Right atrium auricular region (tissue), 2 donors: ENCODE measurements around the gene DOCK2. TPM values are rescaled to one million over a fixed set of nuclear protein-coding genes. Genes with fewer than 3 reads are reported as not detected.
"Not testable (repeated sequence)": the region's sequence is repeated elsewhere in the genome, so short reads cannot be mapped to it uniquely, and the experiment has no call there.

Experiments
- DNase-seq: peaks from one replicate; pipeline ENCODE4 v3.0.0-alpha.2; 2019; ENCODE audit warnings: low spot score
- H3K27ac ChIP-seq, 2 donors: fragments of 200-600 bp; sonication (generic); 1 replicate in 1 of 2; 2 replicates in 1 of 2; pipeline ENCODE4 v1.5.1; 2016 to 2019
- H3K27me3 ChIP-seq, 2 donors: fragments of 200-600 bp; sonication (generic); one replicate each; pipeline versions ENCODE4 v1.5.1 to v1.6.0; 2017 to 2019
- H3K36me3 ChIP-seq: fragments of 200-600 bp; sonication (generic); one replicate; pipeline ENCODE4 v1.5.1; 2016
- H3K4me1 ChIP-seq, 2 donors: fragments of 200-600 bp; sonication (generic); one replicate each; pipeline versions ENCODE4 v1.5.1 to v1.6.0; 2017 to 2019
- H3K4me3 ChIP-seq, 2 donors: fragments of 200-600 bp; sonication (generic); 1 replicate in 1 of 2; 2 replicates in 1 of 2; pipeline ENCODE4 v1.5.1; 2017 to 2019; ENCODE audit warnings: mild to moderate bottlenecking in 1 of 2, moderate library complexity in 1 of 2
- H3K9me3 ChIP-seq, 2 donors: fragments of 200-600 bp; sonication (generic); one replicate each; pipeline ENCODE4 v1.5.1; 2019
- total RNA-seq, 2 donors: library from RNA; depleted of rRNA; stranded (reverse); fragments of >200 nt; gene quantifications; one replicate each; pipeline ENCODE4 v1.1.0, GENCODE V29; 2016
- TF ChIP-seq, protein P1 (sequence below), 2 donors: fragments of 200-600 bp; sonication (generic); IDR thresholded peaks; one replicate each; pipeline ENCODE4 v1.5.1; 2019; ENCODE audit warnings: antibody characterized with exemption in 2 of 2

DOCK2 gene
- total RNA-seq, 2 donors from 2014 or later = 3.7 to 5.4 TPM

DNA sequence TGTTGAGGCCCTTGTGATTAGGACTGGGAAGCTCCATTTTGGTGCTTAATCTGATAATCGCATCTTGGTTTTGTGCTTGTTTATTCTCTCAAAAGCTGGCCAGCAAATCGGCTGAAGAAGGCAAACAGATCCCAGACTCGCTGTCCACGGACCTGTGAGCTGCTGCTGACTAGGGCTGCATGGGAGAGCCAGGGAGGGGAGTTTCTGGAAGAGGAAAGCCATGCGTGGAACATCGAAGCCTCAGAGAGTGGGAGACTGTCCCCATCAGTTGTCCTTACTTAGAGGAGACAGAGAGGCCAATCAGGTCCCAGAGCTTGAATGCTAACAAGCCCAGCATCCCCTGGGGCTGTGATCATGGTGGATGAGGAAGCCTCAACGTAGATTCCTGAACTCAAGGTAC lies 445.6 kb downstream of the DOCK2 start:
- Histone ChIP-seq H3K9me3 (no peaks in the 10 kb centered on the region), H3K4me3 (no peak overlapping the region), H3K36me3 (no peaks in the 10 kb centered on the region), H3K27ac (no peak overlapping the region), H3K27me3 (no peaks in the 10 kb centered on the region), H3K4me1 (no peaks in the 10 kb centered on the region)
- DNase-seq = no peak
- TF ChIP-seq, protein P1, sequence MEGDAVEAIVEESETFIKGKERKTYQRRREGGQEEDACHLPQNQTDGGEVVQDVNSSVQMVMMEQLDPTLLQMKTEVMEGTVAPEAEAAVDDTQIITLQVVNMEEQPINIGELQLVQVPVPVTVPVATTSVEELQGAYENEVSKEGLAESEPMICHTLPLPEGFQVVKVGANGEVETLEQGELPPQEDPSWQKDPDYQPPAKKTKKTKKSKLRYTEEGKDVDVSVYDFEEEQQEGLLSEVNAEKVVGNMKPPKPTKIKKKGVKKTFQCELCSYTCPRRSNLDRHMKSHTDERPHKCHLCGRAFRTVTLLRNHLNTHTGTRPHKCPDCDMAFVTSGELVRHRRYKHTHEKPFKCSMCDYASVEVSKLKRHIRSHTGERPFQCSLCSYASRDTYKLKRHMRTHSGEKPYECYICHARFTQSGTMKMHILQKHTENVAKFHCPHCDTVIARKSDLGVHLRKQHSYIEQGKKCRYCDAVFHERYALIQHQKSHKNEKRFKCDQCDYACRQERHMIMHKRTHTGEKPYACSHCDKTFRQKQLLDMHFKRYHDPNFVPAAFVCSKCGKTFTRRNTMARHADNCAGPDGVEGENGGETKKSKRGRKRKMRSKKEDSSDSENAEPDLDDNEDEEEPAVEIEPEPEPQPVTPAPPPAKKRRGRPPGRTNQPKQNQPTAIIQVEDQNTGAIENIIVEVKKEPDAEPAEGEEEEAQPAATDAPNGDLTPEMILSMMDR (IDR thresholded peaks at IDR 0.05) = no peak

DNA sequence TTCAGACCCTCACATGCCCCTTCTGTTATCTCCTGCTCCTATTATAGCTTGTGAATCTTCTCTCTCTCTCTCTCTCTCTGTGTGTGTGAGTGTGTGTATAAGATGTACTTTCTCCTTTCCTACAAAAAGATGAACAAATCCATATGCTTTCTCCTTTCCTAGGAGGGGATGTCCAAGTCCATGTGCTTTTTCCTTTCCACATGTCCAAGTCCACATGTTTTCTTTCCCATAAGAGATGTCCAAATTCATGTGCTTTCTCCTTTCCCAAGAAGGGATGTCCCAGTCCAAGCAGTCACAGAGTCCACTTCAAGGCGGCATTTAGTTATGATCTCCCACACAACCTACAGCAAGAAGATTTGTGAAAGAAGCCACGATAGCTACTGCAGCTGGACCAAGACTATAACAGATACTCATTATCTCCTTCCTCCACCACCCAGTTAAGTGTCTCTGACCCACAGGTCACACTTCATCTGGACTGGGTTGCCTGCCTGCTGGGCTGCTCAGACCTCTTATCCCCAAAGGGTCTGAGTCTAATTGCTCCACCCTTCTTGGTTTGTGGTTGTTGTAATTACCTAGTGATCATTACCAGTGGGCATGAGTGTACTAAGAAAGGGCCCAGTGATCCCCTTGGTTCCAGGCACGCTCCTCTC lies 450.2 kb downstream of the DOCK2 start:
- H3K9me3 ChIP-seq = no peaks in the 10 kb centered on the region
- no peak for DNase-seq
- no peaks in the 10 kb centered on the region for H3K27me3 ChIP-seq
- no peak overlapping the region for H3K27ac ChIP-seq
- TF ChIP-seq, protein P1 (IDR thresholded peaks at IDR 0.05) = no peak
- no peaks in the 10 kb centered on the region for H3K4me1 ChIP-seq
- H3K4me3 ChIP-seq = no peak overlapping the region
- no peaks in the 10 kb centered on the region for H3K36me3 ChIP-seq

DNA sequence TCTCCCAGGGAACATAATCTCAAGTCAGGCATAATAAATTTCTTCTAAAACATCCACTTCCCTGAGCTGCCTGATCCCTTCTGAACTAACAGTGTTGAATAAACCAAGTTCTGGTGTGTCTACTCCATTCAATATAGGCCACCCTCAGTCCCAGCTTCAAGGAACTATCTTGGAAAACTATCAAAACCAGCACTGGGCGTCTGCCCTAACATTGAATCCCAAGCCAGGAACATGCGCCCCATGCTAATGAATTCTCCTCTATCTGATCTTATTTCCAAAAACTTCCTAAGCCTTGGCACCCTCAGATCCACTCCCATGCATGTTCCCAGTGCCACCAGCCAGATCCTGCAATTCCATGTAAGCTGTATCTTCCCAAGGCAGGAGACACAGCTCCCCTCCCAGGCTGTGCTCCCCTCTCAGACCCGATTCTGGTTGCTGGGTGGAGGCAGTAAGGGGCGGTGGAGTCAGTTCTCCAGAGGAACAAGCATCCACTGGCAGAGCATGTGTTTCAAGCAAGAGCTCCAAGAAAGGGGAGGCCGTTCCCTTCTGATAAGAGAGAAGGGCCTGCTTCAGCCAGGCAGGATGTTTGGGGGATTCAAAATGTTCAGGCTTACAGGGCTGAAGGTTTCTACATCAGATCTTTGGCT lies 455.5 kb downstream of the DOCK2 start:
- TF ChIP-seq, protein P1 (IDR thresholded peaks at IDR 0.05) = no peak
- no peaks in the 10 kb centered on the region for H3K36me3 ChIP-seq
- H3K9me3 ChIP-seq = no peaks in the 10 kb centered on the region
- H3K27ac ChIP-seq = no peak overlapping the region
- no peak for DNase-seq
- H3K4me1 ChIP-seq = no peaks in the 10 kb centered on the region
- H3K27me3 ChIP-seq = no peaks in the 10 kb centered on the region
- H3K4me3 ChIP-seq = no peak overlapping the region

DNA sequence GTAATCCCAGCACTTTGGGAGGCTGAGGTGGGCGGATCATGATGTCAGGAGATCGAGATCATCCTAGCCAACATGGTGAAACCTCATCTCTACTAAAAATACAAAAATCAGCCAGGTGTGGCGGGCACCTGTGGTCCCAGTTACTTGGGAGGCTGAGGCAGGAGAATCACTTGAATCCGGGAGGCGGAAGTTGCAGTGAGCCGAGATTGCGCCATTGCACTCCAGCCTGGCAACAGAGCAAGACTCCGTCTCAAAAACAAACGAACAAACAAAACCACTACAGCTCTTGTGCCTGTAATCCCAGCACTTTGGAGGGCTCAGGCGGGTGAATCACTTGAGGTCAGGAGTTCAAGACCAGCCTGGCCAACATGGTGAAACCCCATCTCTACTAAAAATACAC lies 457.3 kb downstream of the DOCK2 start:
- H3K36me3 ChIP-seq, H3K4me3 ChIP-seq, DNase-seq, H3K27me3 ChIP-seq, H3K9me3 ChIP-seq, H3K4me1 ChIP-seq, H3K27ac ChIP-seq: not testable (repeated sequence)

DNA sequence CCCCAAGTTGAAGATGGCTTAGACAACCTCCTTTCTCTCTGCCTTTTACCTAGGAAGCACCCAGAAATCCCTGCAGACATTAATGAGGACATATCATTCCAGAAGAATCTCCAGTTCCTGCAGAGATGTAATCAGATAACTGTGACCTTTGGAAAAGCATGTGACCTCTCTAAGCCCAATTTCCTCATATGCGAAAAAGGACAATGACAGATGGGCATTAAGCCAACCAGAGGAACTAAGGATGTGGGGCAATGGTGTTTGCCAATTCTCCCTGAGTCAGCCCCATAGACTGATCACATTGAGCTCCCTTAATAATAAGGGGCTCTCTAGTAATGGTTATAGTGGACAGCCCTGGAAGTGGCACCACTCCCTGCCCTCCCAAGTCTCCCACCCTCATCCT lies 458.6 kb downstream of the DOCK2 start:
- DNase-seq = no peak
- H3K4me3 ChIP-seq = no peak overlapping the region
- TF ChIP-seq, protein P1 (IDR thresholded peaks at IDR 0.05) = no peak
- H3K27me3 ChIP-seq = no peaks in the 10 kb centered on the region
- no peaks in the 10 kb centered on the region for H3K4me1 ChIP-seq
- peaks cover 0 to 3% of the 10 kb centered on the region in 2 donors for H3K9me3 ChIP-seq
- H3K36me3 ChIP-seq = no peaks in the 10 kb centered on the region
- no peak overlapping the region for H3K27ac ChIP-seq

DNA sequence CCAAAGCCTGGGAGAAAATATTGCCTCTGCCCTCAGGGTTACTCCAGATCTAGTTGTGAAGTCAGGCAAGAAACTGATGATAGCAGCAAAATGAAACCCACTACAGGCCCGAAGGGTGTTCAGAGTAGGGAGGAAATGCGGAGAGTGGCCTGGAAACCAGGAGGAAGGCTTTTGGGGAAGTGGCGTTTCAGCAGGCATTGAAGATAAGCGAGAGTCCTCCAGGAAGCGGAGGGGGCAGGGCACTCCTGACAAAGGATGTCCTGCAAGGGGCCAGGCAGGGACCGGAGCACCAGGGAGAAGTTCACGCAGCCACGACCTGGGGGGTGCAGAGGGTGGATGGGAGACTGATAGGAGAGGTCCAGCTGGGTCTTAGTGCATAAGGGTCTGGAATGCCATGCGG lies 460.9 kb downstream of the DOCK2 start:
- Histone ChIP-seq H3K4me3 (no peak overlapping the region), H3K4me1 (no peaks in the 10 kb centered on the region), H3K9me3 (peaks cover 0 to 3% of the 10 kb centered on the region in 2 donors), H3K27ac (no peak overlapping the region), H3K36me3 (no peaks in the 10 kb centered on the region), H3K27me3 (no peaks in the 10 kb centered on the region)
- TF ChIP-seq, protein P1 (IDR thresholded peaks at IDR 0.05) = no peak
- DNase-seq = no peak
